ENCODE results near the gene NPIPB8.
"Not testable (repeated sequence)": the region's sequence is repeated elsewhere in the genome, so short reads cannot be mapped to it uniquely, and the experiment has no call there.

Gene NPIPB8

GRCh38 chr16:28639959-28640358, 2.1 kb downstream of the NPIPB8 start:
- CTCF ChIA-PET; DNase-seq; H3K4me1 ChIP-seq (ENCODE audit: control extremely low read depth in 1 of 4, control insufficient read depth in 4 of 4, insufficient read depth in 4 of 4, low read length in 3 of 4); H3K4me3 ChIP-seq (ENCODE audit: control insufficient read depth in 1 of 7, extremely low read depth in 1 of 7, insufficient read depth in 4 of 7, low read depth in 2 of 7, low read length in 6 of 7); POLR2A ChIA-PET; H3K27me3 ChIP-seq (replicated peaks in 2 of 5; ENCODE audit: control insufficient read depth in 4 of 5, insufficient read depth in 5 of 5, low read length in 4 of 5); H3K36me3 ChIP-seq (ENCODE audit: control insufficient read depth in 4 of 4, insufficient read depth in 4 of 4, low read length in 3 of 4); H3K9me3 ChIP-seq (ENCODE audit: control extremely low read depth in 1 of 5, control insufficient read depth in 4 of 5, insufficient read depth in 2 of 5, low read depth in 1 of 5, low read length in 4 of 5); H3K27ac ChIP-seq (ENCODE audit: insufficient read depth in 1 of 2, low read depth in 1 of 2, low read length in 2 of 2, poor library complexity in 1 of 2, severe bottlenecking in 2 of 2): not testable (repeated sequence)
- WGBS (ENCODE audit: insufficient coverage): 50% methylated on average over 1 of the region's 2 CpGs

GRCh38 chr16:28666264-28666663, 28.4 kb downstream of the NPIPB8 start:
- H3K27ac ChIP-seq (ENCODE audit: insufficient read depth in 1 of 2, low read depth in 1 of 2, low read length in 2 of 2, poor library complexity in 1 of 2, severe bottlenecking in 2 of 2); H3K27me3 ChIP-seq (replicated peaks in 2 of 5; ENCODE audit: control insufficient read depth in 4 of 5, insufficient read depth in 5 of 5, low read length in 4 of 5); POLR2A ChIA-PET; H3K4me3 ChIP-seq (ENCODE audit: control insufficient read depth in 1 of 7, extremely low read depth in 1 of 7, insufficient read depth in 4 of 7, low read depth in 2 of 7, low read length in 6 of 7); H3K9me3 ChIP-seq (ENCODE audit: control extremely low read depth in 1 of 5, control insufficient read depth in 4 of 5, insufficient read depth in 2 of 5, low read depth in 1 of 5, low read length in 4 of 5); CTCF ChIA-PET; DNase-seq; H3K4me1 ChIP-seq (ENCODE audit: control extremely low read depth in 1 of 4, control insufficient read depth in 4 of 4, insufficient read depth in 4 of 4, low read length in 3 of 4); H3K36me3 ChIP-seq (ENCODE audit: control insufficient read depth in 4 of 4, insufficient read depth in 4 of 4, low read length in 3 of 4): not testable (repeated sequence)
- WGBS (ENCODE audit: insufficient coverage): no CpG with 5 or more reads among the region's 25 CpGs

- H3K27ac ChIP-seq (ENCODE audit: insufficient read depth in 1 of 2, low read depth in 1 of 2, low read length in 2 of 2, poor library complexity in 1 of 2, severe bottlenecking in 2 of 2); CTCF ChIA-PET; H3K4me1 ChIP-seq (ENCODE audit: control extremely low read depth in 1 of 4, control insufficient read depth in 4 of 4, insufficient read depth in 4 of 4, low read length in 3 of 4); H3K27me3 ChIP-seq (replicated peaks in 2 of 5; ENCODE audit: control insufficient read depth in 4 of 5, insufficient read depth in 5 of 5, low read length in 4 of 5); H3K4me3 ChIP-seq (ENCODE audit: control insufficient read depth in 1 of 7, extremely low read depth in 1 of 7, insufficient read depth in 4 of 7, low read depth in 2 of 7, low read length in 6 of 7); DNase-seq; H3K36me3 ChIP-seq (ENCODE audit: control insufficient read depth in 4 of 4, insufficient read depth in 4 of 4, low read length in 3 of 4); H3K9me3 ChIP-seq (ENCODE audit: control extremely low read depth in 1 of 5, control insufficient read depth in 4 of 5, insufficient read depth in 2 of 5, low read depth in 1 of 5, low read length in 4 of 5); POLR2A ChIA-PET: not testable (repeated sequence)
- WGBS (ENCODE audit: insufficient coverage): no CpG with 5 or more reads among the region's 7 CpGs
These were observed 29.6 kb downstream of the NPIPB8 start for GRCh38 chr16:28667480-28667879.

GRCh38 chr16:28668199-28668598, 30.3 kb downstream of the NPIPB8 start:
- WGBS (ENCODE audit: insufficient coverage): no CpG with 5 or more reads among the region's 4 CpGs
- H3K4me1 ChIP-seq (ENCODE audit: control extremely low read depth in 1 of 4, control insufficient read depth in 4 of 4, insufficient read depth in 4 of 4, low read length in 3 of 4); DNase-seq; H3K9me3 ChIP-seq (ENCODE audit: control extremely low read depth in 1 of 5, control insufficient read depth in 4 of 5, insufficient read depth in 2 of 5, low read depth in 1 of 5, low read length in 4 of 5); POLR2A ChIA-PET; H3K4me3 ChIP-seq (ENCODE audit: control insufficient read depth in 1 of 7, extremely low read depth in 1 of 7, insufficient read depth in 4 of 7, low read depth in 2 of 7, low read length in 6 of 7); CTCF ChIA-PET; H3K27me3 ChIP-seq (replicated peaks in 2 of 5; ENCODE audit: control insufficient read depth in 4 of 5, insufficient read depth in 5 of 5, low read length in 4 of 5); H3K27ac ChIP-seq (ENCODE audit: insufficient read depth in 1 of 2, low read depth in 1 of 2, low read length in 2 of 2, poor library complexity in 1 of 2, severe bottlenecking in 2 of 2); H3K36me3 ChIP-seq (ENCODE audit: control insufficient read depth in 4 of 4, insufficient read depth in 4 of 4, low read length in 3 of 4): not testable (repeated sequence)

GRCh38 chr16:28688327-28688952, 50.6 kb downstream of the NPIPB8 start:
- H3K9me3 ChIP-seq (ENCODE audit: control extremely low read depth in 1 of 5, control insufficient read depth in 4 of 5, insufficient read depth in 2 of 5, low read depth in 1 of 5, low read length in 4 of 5); CTCF ChIA-PET; H3K27ac ChIP-seq (ENCODE audit: insufficient read depth in 1 of 2, low read depth in 1 of 2, low read length in 2 of 2, poor library complexity in 1 of 2, severe bottlenecking in 2 of 2); H3K36me3 ChIP-seq (ENCODE audit: control insufficient read depth in 4 of 4, insufficient read depth in 4 of 4, low read length in 3 of 4); H3K27me3 ChIP-seq (replicated peaks in 2 of 5; ENCODE audit: control insufficient read depth in 4 of 5, insufficient read depth in 5 of 5, low read length in 4 of 5); H3K4me3 ChIP-seq (ENCODE audit: control insufficient read depth in 1 of 7, extremely low read depth in 1 of 7, insufficient read depth in 4 of 7, low read depth in 2 of 7, low read length in 6 of 7); DNase-seq; H3K4me1 ChIP-seq (ENCODE audit: control extremely low read depth in 1 of 4, control insufficient read depth in 4 of 4, insufficient read depth in 4 of 4, low read length in 3 of 4); POLR2A ChIA-PET: not testable (repeated sequence)
- no CpG with 5 or more reads among the region's 10 CpGs for WGBS (ENCODE audit: insufficient coverage)

GRCh38 chr16:28689425-28689824, 51.6 kb downstream of the NPIPB8 start:
- H3K27ac ChIP-seq (ENCODE audit: insufficient read depth in 1 of 2, low read depth in 1 of 2, low read length in 2 of 2, poor library complexity in 1 of 2, severe bottlenecking in 2 of 2); H3K36me3 ChIP-seq (ENCODE audit: control insufficient read depth in 4 of 4, insufficient read depth in 4 of 4, low read length in 3 of 4); CTCF ChIA-PET; DNase-seq; H3K27me3 ChIP-seq (replicated peaks in 2 of 5; ENCODE audit: control insufficient read depth in 4 of 5, insufficient read depth in 5 of 5, low read length in 4 of 5); H3K4me3 ChIP-seq (ENCODE audit: control insufficient read depth in 1 of 7, extremely low read depth in 1 of 7, insufficient read depth in 4 of 7, low read depth in 2 of 7, low read length in 6 of 7); H3K4me1 ChIP-seq (ENCODE audit: control extremely low read depth in 1 of 4, control insufficient read depth in 4 of 4, insufficient read depth in 4 of 4, low read length in 3 of 4); H3K9me3 ChIP-seq (ENCODE audit: control extremely low read depth in 1 of 5, control insufficient read depth in 4 of 5, insufficient read depth in 2 of 5, low read depth in 1 of 5, low read length in 4 of 5); POLR2A ChIA-PET: not testable (repeated sequence)
- WGBS (ENCODE audit: insufficient coverage): no CpG with 5 or more reads among the region's 13 CpGs

GRCh38 chr16:28691722-28692121, 53.9 kb downstream of the NPIPB8 start:
- H3K4me1 ChIP-seq (ENCODE audit: control extremely low read depth in 1 of 4, control insufficient read depth in 4 of 4, insufficient read depth in 4 of 4, low read length in 3 of 4); CTCF ChIA-PET; H3K36me3 ChIP-seq (ENCODE audit: control insufficient read depth in 4 of 4, insufficient read depth in 4 of 4, low read length in 3 of 4); POLR2A ChIA-PET; H3K27ac ChIP-seq (ENCODE audit: insufficient read depth in 1 of 2, low read depth in 1 of 2, low read length in 2 of 2, poor library complexity in 1 of 2, severe bottlenecking in 2 of 2); H3K9me3 ChIP-seq (ENCODE audit: control extremely low read depth in 1 of 5, control insufficient read depth in 4 of 5, insufficient read depth in 2 of 5, low read depth in 1 of 5, low read length in 4 of 5); H3K27me3 ChIP-seq (replicated peaks in 2 of 5; ENCODE audit: control insufficient read depth in 4 of 5, insufficient read depth in 5 of 5, low read length in 4 of 5); DNase-seq; H3K4me3 ChIP-seq (ENCODE audit: control insufficient read depth in 1 of 7, extremely low read depth in 1 of 7, insufficient read depth in 4 of 7, low read depth in 2 of 7, low read length in 6 of 7): not testable (repeated sequence)
- no CpG with 5 or more reads among the region's 4 CpGs for WGBS (ENCODE audit: insufficient coverage)
